HG03439 (cell line): Measurements from ENCODE around the gene LGALSL.

Source experiments
- ATAC-seq: cut with Tn5 transposase; IDR thresholded peaks from one replicate; pipeline ENCODE4 v1.9.1; 2021; ENCODE audit warnings: mild to moderate bottlenecking, moderate library complexity; ENCODE audit not compliant: unreplicated experiment

The LGALSL gene

DNA sequence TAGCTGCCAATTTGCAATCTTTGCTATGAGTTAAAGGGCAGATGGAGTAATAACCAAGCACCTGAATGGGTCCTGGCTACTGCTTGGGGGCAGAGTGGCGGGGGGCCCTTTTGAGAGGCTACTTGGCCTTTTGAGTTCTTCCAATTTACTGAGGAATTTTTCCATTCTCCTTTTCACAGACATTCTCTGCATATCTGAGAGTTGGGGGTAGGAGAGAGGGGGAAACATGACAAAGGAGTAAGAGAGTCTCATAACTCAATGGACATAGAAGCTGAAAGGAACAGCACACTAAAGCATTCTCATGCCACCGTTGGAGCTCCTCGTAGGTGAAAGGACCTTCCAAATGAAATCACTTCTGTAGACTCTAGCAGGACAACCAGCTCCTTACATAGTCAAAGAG, 16.1 kb downstream of the LGALSL start:
- ATAC-seq: no peak

DNA sequence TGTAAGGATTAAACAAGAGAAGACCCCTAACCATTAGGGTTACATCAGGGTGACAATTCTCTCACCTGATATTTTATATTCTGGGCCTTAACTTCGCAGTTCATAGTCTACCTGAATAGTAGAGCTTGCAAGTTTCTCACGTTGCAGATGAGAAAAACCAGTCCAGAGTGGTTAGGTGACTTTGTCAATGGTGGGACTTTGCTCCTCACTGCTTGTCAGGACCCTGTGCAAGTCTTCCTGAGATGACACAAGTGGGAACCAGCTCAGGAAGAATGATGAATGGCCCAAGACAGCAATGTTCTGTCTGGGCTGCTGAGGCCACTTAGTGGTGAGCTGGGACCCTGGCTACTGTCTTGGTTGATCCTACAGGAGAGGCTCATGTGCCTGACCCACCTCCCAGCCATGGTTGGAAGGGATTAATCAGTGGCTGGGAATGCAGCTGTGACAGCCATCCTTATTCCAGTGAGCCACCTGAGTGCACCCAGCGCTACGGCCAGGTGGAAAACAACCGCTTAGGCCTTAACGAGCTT, 16.9 kb downstream of the LGALSL start:
- ATAC-seq: no peak

DNA sequence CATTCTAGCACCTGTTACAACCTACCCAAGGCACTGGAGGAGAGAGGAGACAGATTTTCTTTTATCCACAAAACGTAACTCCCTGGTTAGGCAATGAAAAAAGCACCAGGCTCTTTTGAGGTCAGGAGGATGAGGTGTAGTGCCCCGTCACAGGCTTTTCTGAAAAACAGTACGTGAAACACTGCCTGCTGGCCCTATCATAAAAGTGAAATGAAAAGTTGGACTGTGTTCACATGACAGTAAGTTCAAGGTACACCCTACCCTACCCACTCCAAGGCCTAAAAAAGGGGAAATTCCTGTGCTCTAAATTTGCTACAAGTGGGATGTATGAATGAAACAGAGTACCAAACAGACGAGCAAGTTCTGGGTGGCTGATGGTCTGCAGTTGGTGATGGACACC, 17.6 kb downstream of the LGALSL start:
- ATAC-seq: no peak

DNA sequence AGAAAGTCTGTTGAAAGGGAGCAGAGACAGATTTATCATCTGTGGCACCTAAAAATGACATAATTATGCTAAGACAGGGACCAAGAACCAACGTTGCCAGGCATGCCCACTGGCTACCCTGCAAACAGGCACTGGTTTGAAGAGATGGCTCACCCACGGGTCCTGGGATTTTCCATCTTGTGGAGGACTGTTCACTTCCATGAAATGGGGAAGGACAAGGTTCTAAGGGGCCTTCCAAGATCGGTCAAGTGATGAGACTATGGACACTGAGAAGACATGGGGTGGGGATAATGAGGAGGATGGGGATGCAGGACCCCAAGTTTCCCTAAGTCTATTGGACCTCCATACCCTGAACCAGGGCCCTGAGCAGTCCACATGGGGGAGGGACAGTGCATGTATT, 18.9 kb downstream of the LGALSL start:
- no peak for ATAC-seq

DNA sequence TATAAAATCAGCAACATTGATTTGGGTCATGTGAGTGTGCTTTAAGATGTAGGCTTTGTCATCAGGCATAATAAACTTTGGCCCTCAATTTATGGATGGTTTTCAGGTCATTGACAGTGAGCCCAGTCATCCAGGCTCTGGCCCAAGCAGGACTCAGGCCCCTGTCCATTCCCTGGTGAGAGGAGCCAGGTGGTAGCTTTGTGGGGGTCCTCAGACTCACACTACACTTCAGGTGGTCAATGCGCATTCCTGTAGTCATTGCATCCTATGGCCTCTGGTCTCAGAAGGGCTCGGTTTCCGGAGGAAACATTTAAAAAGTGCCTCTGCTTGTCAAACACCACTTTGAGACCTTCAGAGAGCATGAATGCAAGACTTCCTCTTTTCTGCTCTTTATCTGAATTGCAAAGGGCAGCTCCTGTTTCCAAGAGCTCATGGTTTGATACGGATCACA, 20.2 kb downstream of the LGALSL start:
- no peak for ATAC-seq

DNA sequence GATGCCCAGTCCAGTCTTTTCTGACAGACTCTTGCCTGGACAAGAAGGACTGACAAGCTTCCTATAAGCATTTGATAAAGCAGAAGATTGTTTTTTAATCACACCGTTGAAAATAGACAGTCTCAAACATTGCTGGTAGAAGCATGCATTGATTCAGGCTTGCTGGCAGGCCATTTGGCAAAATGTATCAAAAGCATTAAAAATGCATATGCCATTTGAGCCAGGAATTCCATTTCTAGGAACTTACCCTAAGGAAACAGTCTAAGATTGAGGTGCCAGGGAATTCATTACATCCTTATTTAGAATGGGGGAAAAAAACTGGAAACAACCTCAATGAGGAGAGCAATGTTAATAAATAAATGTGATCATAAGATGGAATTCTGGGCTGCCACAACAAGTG, 20.7 kb downstream of the LGALSL start:
- no peak for ATAC-seq

DNA sequence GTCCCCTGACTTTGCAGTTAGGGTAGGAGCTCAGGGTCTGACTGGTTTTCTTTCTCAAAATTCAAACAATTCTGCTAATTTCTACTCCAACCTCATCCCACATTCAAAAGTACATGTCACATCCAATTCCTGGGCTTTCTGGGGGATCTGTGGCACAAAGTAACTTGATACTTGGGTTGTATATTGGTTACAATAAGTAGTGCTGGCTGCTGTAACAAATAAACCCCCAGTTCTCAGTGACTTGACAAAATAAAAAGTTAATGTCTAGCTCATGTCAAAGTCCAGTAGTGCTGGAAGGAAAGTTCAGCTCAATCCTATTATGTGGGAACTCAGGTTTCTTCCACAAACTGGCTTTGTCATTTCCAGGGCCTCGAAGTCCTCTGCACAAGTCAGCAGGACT, 23.1 kb downstream of the LGALSL start:
- no peak for ATAC-seq

DNA sequence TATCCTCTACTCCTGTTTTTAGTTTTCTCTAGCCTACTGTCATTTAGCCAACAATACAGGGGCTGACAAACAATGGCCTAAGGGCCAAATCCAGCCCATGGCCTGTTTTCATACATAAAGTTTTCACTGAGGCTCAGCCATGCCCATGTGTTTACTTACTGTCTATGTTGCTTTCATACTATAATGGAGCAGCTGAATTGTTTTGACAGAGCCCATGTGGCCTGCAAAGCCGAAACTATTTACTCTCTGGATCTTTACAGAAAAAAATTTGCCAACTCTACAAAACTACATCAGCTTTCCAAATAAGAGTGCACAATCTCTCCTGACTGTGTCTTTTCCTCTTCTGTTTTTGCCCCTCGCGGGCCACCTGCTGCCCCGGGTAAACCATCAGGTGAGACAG, 24.0 kb downstream of the LGALSL start:
- no peak for ATAC-seq

DNA sequence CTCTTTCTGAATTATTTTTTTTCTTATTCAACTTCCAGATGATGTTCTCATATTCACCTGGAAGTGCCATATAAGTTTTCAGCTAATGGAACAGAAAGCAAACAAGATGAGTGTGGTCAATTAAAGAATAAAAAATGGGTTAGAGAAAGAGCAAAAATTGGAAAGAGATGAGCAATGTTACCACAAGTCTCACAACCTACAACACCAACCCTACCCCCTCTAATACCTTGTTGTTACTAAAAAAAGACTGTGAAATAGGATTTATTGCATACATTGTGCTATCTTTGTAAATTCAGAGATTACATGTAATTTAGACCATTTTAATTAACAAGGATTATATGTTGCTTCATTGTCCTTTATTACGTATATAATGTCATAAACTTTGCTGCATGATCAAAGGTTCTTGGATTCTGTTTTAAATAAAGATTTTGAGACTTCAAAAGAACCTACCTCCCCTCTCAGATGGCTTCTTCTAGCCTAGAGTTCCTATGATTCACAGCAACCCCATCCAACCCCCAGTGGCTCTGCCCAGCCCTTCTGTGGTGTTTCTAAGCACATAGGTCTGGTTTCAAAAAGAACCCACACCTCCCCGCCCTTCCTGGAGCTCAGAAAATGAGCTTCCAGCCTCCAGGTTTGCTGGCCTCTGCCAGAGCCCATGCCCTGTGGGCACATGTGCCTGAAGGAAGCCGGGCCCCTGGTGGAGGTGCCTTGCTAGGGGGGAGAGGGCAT, 24.7 kb downstream of the LGALSL start:
- ATAC-seq: no peak

DNA sequence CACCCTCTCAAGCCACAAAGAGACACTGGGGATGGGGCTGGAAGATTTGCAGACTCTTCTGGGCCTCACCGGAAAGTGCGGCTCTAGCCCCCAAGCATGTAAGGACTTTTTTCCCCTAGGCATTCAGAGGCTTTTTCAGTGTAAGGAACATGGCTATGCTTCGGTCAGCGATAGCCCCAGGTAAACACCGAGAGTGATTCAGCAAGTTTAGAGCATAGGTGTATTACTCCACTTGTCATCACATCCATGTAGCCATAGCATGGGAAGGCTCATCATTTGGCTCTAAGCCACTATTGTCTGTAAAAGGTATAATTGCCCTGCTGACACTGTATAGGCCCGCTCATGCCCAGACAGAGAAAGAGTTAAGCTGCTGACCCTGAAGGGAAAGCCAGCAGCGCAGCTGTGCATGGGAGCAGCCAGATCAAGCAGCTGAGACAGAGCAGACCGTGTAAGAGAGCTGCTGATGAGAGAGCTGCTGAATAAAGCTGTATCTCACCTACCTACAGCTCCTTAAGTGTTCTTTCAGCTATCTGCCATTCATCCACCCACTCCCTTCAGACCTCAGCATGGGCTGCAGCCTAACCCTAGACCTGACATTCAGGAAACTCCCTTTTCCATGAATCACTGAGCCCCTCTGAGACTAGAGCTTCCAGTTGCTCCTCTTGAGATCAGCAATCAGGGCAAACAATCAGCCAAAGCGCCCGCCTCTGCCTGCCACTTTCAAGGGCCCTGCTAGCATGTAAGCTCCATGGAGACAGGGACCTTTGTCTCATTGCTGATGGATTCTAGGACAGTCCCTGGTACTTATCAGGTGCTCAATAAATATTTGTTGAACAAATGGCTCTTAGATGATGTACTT, 25.5 kb downstream of the LGALSL start:
- no peak for ATAC-seq

DNA sequence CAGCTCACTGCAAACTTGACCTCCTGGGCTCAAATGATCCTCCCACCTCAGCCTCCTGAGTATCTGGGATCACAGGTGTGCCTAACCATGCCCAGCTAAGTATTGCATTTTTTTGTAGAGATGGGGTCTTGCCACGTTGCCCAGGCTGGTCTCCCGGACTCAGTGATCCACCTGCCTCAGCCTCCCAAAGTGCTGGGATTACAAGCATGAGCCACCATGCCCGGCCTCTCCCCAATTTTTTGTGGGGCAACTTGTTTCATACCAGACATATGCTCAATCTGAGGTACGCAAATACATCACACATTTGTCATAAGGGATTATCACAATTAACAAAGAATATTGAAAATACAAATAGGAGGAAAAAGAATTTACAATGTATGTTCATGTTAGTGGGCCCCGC, 27.7 kb downstream of the LGALSL start:
- no peak for ATAC-seq

DNA sequence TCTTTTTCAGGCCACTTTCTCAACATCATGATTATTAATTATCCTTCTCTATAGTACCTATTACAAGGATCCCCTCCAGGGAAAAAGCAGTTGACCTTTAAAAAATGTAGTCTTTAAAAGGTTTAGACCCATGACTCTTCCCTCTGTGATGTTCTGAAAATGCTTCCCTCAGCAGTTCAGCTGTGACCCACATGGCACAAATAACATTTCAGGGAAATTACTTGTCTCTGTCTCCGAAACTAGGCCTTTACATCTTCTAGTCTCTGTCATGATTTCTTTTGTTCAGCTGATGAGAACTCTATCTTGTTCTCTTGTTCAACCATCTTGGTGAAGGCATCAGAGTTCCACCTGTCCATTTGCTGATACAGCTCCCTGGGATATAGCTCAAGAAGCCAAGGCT, 28.3 kb downstream of the LGALSL start:
- ATAC-seq: no peak

DNA sequence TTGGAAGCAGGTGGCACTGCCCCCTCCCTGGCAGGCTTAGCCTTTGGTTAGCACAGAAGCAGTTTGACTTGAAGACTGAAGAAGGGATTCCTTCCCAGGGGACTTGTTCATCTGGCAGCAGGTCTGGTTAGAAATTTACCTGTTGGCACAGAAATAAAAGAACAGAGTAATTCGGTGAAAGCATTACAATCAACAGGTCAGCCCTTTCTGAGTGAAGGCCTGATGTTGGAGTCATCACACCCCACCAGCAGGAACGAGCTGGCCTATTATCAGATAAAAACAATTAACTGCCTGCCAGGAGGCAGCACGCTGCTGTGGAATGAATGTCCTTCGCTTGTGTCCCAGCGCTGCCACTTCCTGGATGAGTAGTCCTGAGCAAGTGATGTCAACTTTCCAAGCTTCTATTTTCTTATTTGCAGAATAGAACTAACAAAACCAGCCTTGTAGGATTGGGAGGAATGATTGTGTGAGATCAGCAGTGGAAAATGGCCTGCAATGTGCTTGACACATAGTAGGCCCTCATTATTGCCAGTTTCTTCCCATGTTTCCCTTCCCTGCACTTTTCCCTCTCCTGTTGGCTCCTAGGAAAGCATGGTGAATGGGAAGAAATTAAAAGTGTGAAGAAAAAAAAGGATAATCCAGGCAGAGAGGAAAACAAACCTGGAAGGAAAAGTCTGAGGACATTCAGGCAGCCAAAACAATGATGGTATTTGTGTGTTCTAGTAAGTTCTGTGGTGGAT, 29.0 kb downstream of the LGALSL start:
- no peak for ATAC-seq

DNA sequence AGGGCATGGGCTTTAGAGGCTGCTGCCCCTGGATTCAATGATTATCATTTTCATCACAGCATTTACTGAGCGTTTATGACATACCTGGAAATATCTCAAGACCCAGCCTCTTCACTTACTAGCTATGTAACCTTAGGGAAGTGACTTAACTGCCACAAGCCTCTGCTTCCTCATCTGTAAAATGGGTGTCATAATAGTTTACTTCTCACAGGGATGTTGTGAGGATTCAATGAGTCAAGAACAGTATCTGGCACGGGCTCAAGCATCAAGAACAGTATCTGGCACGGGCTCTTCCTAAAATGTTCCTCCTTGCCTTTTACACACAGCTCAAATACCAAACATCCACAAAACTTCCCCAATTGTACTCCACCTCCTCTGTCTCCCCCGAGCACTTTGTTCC, 31.4 kb downstream of the LGALSL start:
- no peak for ATAC-seq

DNA sequence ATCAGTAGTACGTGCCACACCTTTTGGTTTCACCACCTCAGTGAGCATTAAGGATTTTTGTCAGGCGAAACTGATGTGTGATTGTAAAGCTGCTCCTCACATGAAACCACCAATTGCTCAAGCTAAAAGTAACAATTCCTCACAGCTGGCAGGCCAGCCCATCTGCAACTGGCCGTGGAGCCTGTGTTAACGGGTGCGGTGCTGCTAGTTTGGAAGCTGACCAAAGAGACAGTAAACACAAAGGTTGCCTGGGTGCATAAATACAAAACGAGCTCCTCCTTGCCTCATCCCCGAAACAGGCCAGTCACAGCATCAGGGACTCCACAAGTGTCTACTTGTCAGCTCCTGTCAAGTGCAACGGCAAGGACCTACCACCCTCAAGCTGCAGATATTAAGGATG, 32.0 kb downstream of the LGALSL start:
- no peak for ATAC-seq

DNA sequence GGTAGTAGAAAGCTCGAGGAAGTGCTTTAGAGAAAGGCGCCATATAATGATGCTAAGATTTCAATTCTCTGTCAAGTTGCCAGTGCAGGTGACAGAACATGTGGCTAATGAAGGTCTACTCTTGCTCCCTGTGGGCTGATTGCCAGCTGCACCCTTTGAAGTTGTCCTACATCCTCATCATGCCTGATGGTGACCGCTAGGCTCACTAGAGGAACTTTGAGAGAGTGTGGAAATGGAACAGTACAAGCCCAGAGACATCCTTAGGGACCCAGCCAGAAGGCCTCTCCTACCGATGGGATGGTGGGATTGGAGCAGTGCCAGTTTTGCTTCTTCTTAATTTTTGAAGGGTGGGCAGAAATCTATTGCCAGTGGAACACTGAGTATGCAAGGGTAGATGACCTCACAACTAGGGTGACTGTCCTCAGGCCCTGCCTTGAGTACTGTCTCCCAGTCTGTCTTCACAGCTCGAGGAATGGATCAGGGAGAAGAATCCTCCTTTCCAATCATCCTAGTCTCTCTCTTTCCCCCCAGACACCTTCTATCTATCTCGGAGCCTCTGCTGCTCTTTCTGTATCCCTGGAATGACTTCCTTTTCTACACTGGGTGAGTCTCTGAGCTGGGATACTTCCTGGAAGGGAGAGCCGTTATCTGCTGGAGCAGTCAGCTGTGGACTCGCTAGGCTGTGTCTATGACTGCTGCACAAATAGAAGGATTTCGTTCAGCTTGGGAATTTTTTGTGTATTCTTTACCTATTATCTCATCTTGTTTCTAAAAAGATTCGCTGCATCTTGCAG, 33.5 kb downstream of the LGALSL start:
- no peak for ATAC-seq

DNA sequence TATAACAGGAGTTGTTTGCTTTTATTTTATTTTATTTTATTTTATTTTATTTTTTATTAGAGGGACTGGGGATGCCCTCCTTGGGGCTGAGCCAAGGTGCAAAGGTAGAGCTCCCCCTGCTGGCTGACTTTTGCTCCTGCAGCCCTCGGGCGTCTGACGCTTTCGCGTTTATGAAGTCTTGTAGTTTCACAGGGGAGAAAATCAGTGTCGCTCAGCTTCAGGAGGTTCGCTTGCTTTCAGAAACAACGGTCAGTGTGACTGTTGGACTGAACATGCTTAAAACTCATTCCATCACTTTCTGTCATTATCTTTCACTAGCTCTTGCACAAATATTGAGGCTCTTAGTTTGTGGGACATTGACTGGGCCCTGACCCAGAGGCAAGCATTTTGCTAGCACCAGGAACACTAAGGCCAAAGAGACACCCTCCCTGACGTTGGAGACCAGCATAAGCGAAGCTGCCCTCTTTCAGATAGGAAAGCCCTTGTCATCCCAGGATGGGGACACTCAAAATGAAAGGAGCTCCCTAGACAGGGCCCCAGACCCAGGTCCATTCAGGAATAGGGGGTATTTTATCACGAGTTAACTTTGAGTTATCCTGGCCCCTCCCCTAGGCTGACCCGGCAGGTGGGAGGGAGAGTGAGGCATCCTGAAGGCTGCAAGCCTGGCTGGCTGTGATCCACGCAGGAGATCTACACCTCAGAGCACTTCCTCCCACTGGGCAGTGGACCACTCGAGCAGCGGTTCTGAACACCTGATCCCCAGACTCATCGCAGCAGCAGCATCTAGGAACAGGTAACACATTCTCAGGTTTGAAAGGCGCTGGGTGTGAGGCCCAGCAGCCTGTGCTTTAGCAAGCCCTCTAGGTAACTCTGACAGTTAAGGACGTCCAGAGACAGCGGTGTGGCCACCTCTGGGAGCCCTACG, 34.4 kb downstream of the LGALSL start:
- no peak for ATAC-seq

DNA sequence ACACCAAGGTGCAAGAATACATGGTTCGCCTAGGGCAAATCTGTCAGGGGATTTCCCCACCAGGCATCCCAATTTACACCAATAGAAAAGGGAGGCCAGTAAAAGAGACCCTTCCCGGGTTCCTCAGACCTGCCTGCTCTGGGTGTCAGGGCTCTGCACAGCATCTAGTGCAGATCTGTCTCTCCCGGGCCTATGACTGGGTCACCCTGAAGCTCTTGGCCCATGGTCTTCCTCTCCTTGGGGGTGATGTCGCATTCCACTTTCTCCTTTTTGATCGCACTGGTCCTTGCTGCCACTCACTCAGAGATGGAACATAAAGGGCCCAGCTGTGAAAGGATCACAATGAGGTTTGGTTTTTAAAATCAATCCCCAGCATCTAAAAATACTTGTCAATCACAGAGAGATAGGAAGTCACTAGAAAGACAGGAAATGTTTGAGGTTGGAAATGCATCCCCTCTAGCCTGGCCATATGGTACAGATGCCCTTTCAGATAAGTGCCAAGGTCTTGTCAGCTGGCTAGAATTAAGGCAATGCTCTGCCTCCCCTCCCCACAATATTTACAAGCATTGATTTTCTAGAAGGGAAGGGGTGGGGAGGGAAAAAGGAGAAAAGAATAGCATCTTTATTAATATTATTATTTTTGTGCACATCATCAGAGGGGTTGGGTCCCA, 35.3 kb downstream of the LGALSL start:
- no peak for ATAC-seq

DNA sequence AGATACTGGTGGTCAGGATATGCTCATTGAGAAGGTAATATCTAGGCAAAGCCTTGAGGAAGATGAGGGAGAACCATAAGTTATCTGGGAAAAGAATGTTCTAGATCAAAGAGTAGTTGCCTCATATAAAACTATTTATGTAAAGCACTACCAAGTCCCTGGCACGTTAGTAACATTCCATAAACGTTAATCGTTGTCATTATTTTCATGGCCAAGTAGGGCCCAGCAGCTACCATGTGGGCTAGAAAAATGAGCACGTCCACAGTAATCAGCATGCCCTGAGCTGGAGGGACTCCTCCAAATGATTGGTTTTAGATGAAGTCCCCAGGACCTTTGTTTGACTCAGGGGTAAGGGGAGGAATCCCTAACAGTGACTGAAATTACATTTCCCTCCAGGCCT, 37.5 kb downstream of the LGALSL start:
- ATAC-seq: no peak
